PC-9 (cell line): ENCODE data around the gene KRT15.

Experiments
- EZH2 ChIP-seq: fragments of 200-600 bp; sonication (generic); IDR thresholded peaks from 2 replicates; pipeline ENCODE4 v1.8.0; 2017; ENCODE audit warnings: antibody characterized with exemption, low read depth
- TF ChIP-seq, protein P1 (sequence below): fragments of 200-600 bp; sonication (generic); conservative IDR thresholded peaks from 2 replicates; pipeline ENCODE4 v1.6.1; 2017; ENCODE audit warnings: mixed run types, antibody characterized with exemption, mild to moderate bottlenecking, moderate library complexity

DNA sequence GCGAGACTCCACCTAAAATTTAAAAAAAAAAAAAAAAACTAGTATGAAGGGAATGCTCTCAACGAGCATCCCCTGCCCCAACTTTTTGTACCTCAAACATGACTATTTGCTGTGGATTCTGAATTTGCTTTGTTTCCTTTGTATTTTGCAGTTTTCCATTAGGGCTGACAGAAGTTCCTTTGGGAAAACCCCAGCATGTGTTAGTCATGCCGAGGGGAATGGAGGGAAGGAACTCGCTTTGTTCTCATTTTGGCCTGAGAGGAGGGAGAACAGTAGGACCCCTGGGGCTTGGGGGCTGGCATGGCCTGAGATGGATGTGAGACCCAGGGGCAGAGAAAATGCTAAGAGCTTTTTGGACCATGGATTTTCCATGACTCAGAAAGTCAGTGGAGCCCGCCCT is 32.7 kb upstream of the KRT15 start:
- TF ChIP-seq, protein P1, sequence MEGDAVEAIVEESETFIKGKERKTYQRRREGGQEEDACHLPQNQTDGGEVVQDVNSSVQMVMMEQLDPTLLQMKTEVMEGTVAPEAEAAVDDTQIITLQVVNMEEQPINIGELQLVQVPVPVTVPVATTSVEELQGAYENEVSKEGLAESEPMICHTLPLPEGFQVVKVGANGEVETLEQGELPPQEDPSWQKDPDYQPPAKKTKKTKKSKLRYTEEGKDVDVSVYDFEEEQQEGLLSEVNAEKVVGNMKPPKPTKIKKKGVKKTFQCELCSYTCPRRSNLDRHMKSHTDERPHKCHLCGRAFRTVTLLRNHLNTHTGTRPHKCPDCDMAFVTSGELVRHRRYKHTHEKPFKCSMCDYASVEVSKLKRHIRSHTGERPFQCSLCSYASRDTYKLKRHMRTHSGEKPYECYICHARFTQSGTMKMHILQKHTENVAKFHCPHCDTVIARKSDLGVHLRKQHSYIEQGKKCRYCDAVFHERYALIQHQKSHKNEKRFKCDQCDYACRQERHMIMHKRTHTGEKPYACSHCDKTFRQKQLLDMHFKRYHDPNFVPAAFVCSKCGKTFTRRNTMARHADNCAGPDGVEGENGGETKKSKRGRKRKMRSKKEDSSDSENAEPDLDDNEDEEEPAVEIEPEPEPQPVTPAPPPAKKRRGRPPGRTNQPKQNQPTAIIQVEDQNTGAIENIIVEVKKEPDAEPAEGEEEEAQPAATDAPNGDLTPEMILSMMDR = no peak
- no peak for TF ChIP-seq EZH2
